Sciatic nerve (tissue), 2 donors: ENCODE measurements around the gene SORL1. TPM values are rescaled to one million over a fixed set of nuclear protein-coding genes. Genes with fewer than 3 reads are reported as not detected.

Experiments used
- ATAC-seq: fragments of 200-7000 bp; cut with Tn5 transposase; one replicate; pipeline ENCODE4 v1.9.1; 2020; ENCODE audit warnings: mild to moderate bottlenecking, moderate library complexity
- DNase-seq: peaks from one replicate; pipeline ENCODE4 v3.0.0-alpha.2; 2020; ENCODE audit warnings: low spot score
- intact Hi-C: fragments of 100-400 bp; cut with DNase I; formaldehyde crosslinking; loops from one replicate; pipeline ENCODE4 v1.14.2; 2022
- total RNA-seq: library from RNA; stranded (reverse); fragmentation: NEBNext Ultra II Directional; extraction: Animal tissue kit (Norgen Biotek cat#: 25700); gene quantifications from one replicate; pipeline ENCODE4 v1.2.1, GENCODE V29; 2021
- donor health status: DM: no; HTN: no; CAD: no.
- donor health status: DM: no; HTN: no; CAD: no.

SORL1 gene
- total RNA-seq, 1 donor from 2014 or later: 45.1 TPM

GRCh38 chr11:121426476-121427399 is 25.4 kb upstream of the SORL1 start:
- DNase-seq (peak; percentile 67), ATAC-seq (peak; percentile 83)
- intact Hi-C loops: no loop called here

GRCh38 chr11:121427400-121427744 is 24.7 kb upstream of the SORL1 start:
- no peak for DNase-seq
- intact Hi-C loops: no loop called here
- ATAC-seq: no peak

- intact Hi-C loops: no loop called here
- no peak for DNase-seq
- ATAC-seq: no peak
These were observed 22.6 kb upstream of the SORL1 start for GRCh38 chr11:121429556-121429955.

- ATAC-seq (no peak), DNase-seq (no peak)
- intact Hi-C loops: no loop called here
These were observed 20.1 kb upstream of the SORL1 start for GRCh38 chr11:121431820-121432526.

- intact Hi-C loops: no loop called here
- DNase-seq: no peak
- ATAC-seq: no peak
These were observed 17.0 kb upstream of the SORL1 start for GRCh38 chr11:121435132-121435531.

GRCh38 chr11:121435551-121436511 is 16.3 kb upstream of the SORL1 start:
- DNase-seq (no peak), ATAC-seq (peak; percentile 41)
- intact Hi-C loops: no loop called here

GRCh38 chr11:121437018-121437685 is 15.0 kb upstream of the SORL1 start:
- intact Hi-C loops: no loop called here
- ATAC-seq: peak; percentile 59
- no peak for DNase-seq

- ATAC-seq (no peak), DNase-seq (no peak)
- intact Hi-C loops: no loop called here
These were observed 14.4 kb upstream of the SORL1 start for GRCh38 chr11:121437686-121438078.

- DNase-seq: no peak
- intact Hi-C loops: no loop called here
- ATAC-seq: peak; percentile 40
These were observed 12.8 kb upstream of the SORL1 start for GRCh38 chr11:121439337-121439736.

GRCh38 chr11:121439759-121440158 is 12.4 kb upstream of the SORL1 start:
- DNase-seq (no peak), ATAC-seq (no peak)
- intact Hi-C loops: no loop called here

- intact Hi-C loops: no loop called here
- DNase-seq: no peak
- ATAC-seq: no peak
These were observed 10.6 kb upstream of the SORL1 start for GRCh38 chr11:121441521-121441920.

GRCh38 chr11:121443688-121444275 is 8.3 kb upstream of the SORL1 start:
- no peak for DNase-seq
- intact Hi-C loops: no loop called here
- no peak for ATAC-seq

- ATAC-seq (no peak), DNase-seq (no peak)
- intact Hi-C loops: no loop called here
These were observed 7.6 kb upstream of the SORL1 start for GRCh38 chr11:121444526-121444925.

- intact Hi-C loops: no loop called here
These were observed 6.9 kb upstream of the SORL1 start for GRCh38 chr11:121445071-121445768.

GRCh38 chr11:121446752-121447156 is 5.4 kb upstream of the SORL1 start:
- DNase-seq (no peak), ATAC-seq (peak; percentile 51)
- intact Hi-C loops: no loop called here

More at GRCh38 chr11:121445071-121445768, 6.9 kb upstream of the SORL1 start:
- no peak for DNase-seq
- ATAC-seq: no peak

- ATAC-seq (no peak), DNase-seq (no peak)
- intact Hi-C loops: no loop called here
These were observed 4.1 kb upstream of the SORL1 start for GRCh38 chr11:121448011-121448410.

- DNase-seq (no peak), ATAC-seq (no peak)
- intact Hi-C loops: no loop called here
These were observed 3.6 kb upstream of the SORL1 start for GRCh38 chr11:121448431-121448941.

GRCh38 chr11:121449123-121449522 is 3.0 kb upstream of the SORL1 start:
- ATAC-seq (no peak), DNase-seq (no peak)
- intact Hi-C loops: no loop called here
